T-helper 22 cell (primary cell): ENCODE measurements around the gene POLR2J3.
"Not testable (repeated sequence)": the region's sequence is repeated elsewhere in the genome, so short reads cannot be mapped to it uniquely, and the experiment has no call there.

Experiments used
- DNase-seq: peaks from one replicate; pipeline ENCODE4 v3.0.0-alpha.2; 2020; ENCODE audit warnings: low read depth

Gene POLR2J3

DNA sequence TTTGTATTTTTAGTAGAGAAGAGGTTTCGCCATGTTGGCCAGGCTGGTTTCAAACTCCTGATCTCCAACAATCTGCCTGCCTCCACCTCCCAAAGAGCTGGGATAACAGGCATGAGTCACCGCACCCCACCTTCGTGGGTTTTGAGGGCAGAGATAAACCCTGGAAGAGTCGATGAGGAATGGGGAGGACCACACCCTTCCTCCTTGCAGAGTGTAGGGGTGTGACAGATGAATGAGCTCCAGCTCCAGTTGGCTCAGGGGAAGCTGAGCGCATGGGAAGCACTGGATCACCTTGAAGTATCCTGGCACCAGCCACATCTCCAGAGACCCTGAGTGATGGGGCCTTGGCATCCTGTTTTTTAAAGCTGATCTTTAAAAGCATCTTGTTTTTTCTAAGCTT lies 11.1 kb upstream of the POLR2J3 start:
- DNase-seq: not testable (repeated sequence)

DNA sequence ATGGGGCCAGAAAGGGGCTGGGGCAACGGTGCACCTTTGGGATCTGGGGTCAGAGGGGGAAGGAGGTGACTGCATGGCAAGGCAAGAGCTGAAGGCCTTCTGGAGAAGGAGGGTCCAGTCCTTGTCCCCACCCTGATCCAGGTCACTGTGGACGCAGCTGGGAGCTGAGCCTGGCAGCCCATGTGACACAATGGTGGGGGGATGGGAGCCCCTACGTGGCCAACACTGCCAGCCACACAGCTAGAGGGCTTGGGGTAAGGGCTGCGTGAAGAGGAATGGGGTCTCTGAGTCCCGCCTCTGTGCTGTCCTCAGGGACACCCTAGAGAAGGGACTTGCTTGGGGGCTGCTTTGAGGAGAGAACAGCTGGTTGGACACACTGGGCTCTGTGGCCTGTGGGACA lies 9.3 kb upstream of the POLR2J3 start:
- DNase-seq: not testable (repeated sequence)

DNA sequence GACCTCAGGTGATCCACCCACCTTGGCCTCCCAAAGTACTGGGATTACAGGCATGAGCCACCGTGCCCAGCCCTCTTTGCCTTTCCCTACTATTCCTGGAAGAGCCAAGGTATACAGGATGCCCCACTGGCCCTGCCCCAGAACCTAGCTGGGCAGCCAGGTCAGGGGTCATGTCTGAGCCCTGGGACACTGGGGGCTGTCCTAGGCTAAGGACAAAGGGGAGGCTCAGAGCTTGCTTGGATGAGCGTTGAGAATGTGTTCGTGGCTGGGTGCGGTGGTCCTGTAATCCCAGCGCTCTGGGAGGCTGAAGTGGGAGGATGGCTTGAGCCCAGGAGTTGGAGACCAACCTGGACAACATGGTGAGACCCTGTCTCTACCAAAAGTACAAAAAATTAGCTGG lies 6.1 kb upstream of the POLR2J3 start:
- DNase-seq: not testable (repeated sequence)

DNA sequence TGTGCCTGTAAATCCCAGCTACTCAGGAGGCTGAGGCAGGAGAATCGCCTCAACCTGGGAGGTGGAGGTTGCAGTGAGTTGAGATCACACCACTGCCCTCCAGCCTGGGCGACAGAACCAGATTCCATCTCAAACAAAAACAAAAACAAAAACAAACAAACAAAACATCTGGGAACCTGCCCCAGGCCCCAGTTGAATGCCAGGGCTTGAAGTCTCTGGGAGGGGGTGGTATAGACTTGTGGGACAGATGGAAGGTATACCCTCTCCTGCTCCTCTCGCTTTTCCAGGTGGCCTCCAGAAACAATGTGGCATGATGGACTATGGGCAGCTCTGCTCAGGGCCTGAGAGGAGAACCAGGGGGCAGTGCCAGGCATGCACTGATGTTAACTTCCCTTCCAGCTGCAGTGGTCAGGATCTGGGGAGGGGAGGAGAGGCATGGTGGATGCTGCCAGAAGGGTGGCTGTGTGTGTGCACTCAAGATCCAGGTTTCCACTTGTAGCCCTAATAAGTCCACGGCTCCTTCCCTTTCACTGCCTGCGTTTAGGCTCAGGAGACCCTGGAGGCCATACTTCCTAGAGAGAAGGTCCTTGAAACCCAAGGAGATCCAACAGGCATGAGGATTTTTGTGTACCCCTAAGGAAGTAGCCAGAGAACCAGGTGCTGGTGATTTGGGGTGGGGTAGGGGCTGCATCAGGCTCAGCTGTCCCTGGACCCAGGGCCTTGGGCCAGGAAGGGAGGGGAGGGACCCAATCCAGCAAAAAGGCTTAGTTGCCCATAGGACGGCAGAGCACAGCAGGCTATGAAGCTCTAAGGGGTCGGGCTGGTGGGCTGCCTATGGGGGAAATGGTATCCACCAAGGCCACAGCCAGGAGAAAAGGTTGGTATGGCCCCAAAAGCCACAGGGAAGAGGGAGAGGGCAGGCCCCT lies 5.2 kb upstream of the POLR2J3 start:
- not testable (repeated sequence) for DNase-seq

GRCh38 chr7:102576363-102576762 lies 4.0 kb upstream of the POLR2J3 start:
- not testable (repeated sequence) for DNase-seq

GRCh38 chr7:102574607-102575006 lies 2.2 kb upstream of the POLR2J3 start:
- not testable (repeated sequence) for DNase-seq

DNA sequence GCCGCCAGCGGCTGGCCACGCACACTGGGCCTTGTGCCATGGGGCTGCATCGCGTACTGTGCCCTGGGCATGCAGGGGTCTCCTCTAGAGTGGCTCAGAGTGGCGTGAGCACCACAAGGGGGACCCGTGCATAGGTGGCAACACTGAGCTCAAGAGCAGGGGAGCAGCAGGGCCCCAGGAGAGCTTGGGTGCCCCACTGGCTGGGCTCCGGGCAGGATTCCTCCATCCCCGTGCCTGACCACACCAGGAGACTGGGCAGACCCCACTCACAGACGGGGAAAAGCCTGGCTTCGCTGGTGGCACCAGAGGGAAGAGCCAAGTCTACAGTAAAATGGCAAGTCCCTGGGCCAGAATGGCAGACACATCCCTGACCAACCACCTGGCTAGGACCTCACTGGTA lies 3.8 kb downstream of the POLR2J3 start:
- DNase-seq: not testable (repeated sequence)

DNA sequence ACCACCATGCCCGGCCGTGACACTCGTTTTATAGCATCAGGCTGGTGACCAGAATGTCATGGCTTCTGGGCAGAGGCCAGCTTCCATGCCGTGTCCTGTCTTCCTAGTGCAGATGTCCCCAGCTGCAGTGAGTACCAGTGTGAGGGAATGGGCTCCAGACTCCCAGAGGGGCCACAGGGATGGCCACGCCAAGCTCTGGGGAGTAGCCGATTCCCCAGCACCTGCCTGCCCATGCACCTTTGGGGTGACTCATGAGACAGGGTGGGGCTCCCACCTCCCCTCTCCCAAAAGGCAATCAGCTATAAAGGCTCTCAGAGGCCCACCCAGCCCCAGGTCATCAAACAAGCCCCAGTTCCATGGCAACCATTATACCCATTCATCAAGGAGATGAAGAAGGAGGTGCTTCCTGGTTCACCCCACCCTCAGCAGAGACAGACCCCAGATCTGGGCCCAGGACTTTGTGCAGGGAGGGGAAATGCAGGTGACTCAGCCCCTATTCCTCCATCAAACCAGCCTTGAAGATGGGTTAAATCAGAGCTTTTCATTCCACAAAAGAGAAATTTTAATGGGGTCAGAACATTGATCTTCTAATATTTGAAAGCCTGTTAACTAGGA lies 21.5 kb downstream of the POLR2J3 start, which contains the start of gene SPDYE2:
SPDYE2 (plus strand) TSS at position 419 of the 615 bp plus-strand sequence. CDS start 2,030 bp downstream, outside the sequence.
- DNase-seq: not testable (repeated sequence)

DNA sequence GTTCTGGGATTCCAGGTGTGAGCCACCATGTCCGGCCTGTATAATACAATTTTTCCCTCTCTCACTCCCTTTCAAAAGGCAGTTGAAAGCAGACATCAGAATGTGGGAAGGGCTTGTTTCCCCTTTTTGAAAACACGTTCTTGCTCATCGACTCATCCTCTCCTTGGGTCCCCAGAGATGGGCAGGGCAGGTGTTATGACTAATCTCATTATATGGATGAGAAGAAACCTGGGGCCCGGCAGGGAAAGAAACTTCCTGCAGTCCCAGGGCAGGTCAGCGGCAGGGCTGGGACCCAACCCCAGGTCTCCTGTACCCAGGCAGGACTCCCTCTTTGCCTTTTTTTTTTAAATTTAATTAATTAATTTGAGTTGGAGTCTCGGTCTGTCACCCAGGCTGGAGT lies 26.0 kb downstream of the POLR2J3 start:
- DNase-seq: not testable (repeated sequence)

GRCh38 chr7:102545288-102545687 lies 27.1 kb downstream of the POLR2J3 start:
- not testable (repeated sequence) for DNase-seq

DNA sequence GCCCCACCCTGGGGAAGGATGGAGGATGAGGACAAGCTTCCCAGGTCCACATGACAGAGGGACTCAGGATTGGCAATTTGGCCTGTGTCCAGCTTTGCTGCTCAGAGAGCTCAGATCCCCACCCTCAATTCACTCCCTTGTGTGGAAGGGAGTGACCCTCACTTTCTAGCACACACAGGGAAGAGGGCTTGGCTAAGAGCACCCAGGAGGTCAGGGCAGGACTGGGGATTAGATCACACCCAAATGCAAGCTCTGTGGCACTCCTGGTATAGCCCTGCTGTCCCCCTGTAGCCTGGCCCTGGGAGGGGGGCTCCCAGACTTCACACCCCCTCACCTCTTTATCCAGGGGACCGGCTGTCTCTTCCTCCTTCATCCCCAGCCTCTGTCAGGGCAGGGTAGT lies 28.0 kb downstream of the POLR2J3 start:
- DNase-seq: not testable (repeated sequence)

GRCh38 chr7:102543596-102543995 lies 28.8 kb downstream of the POLR2J3 start, which contains the start of gene UPK3BL2:
TSS of gene UPK3BL2 (minus strand) at chr7:102543696. CDS start at chr7:102543636, 60 bp downstream.
- DNase-seq: not testable (repeated sequence)

GRCh38 chr7:102542771-102543170 lies 29.6 kb downstream of the POLR2J3 start:
- DNase-seq: not testable (repeated sequence)

GRCh38 chr7:102542083-102542482 lies 30.3 kb downstream of the POLR2J3 start:
- DNase-seq: not testable (repeated sequence)

GRCh38 chr7:102540604-102541003 lies 31.8 kb downstream of the POLR2J3 start:
- not testable (repeated sequence) for DNase-seq

- DNase-seq: not testable (repeated sequence)
These were observed 37.2 kb downstream of the POLR2J3 start for GRCh38 chr7:102535062-102535615.

- DNase-seq: not testable (repeated sequence)
These were observed 40.3 kb downstream of the POLR2J3 start for GRCh38 chr7:102532127-102532526.

- not testable (repeated sequence) for DNase-seq
These were observed 40.8 kb downstream of the POLR2J3 start for GRCh38 chr7:102531583-102531982.

GRCh38 chr7:102527822-102528793 lies 44.3 kb downstream of the POLR2J3 start:
- not testable (repeated sequence) for DNase-seq

GRCh38 chr7:102527182-102527581 lies 45.2 kb downstream of the POLR2J3 start:
- DNase-seq: not testable (repeated sequence)

DNA sequence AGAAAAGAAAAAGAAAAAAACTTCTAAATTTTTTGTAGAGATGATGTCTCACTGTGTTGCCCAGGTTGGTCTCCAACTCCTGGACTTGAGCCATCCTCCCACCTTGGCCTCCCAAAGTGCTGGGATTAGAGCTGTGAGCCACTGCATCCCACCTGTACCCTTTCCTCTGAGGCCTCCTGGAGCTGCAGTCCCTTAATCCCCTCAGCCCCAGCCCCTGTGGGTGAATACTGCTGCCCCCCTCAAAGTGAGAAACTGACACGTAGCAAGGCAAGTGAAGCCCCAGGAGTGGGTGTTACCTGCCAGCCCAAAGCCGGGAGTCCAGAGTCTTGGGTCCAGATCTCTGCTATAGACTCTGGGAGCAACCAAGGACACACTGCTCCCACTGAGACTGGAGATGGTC lies 47.6 kb downstream of the POLR2J3 start:
- DNase-seq: not testable (repeated sequence)
